HFF-Myc (cell line): Measurements from ENCODE around the gene MIX23.

Source experiments
- DNase-seq: peaks from one replicate; pipeline ENCODE4 v3.0.0-alpha.2; 2011; ENCODE audit warnings: low read depth; ENCODE audit errors: extremely low read depth
- H3K4me3 ChIP-seq: replicated peaks from 2 replicates; pipeline ENCODE4 v1.5.1; 2011; ENCODE audit warnings: low read depth, mild to moderate bottlenecking, control low read depth, low read length
- TF ChIP-seq, protein P1 (sequence below): IDR thresholded peaks from 2 replicates; pipeline ENCODE4 v1.5.1; 2012; ENCODE audit warnings: mild to moderate bottlenecking, low read depth, low read length, control low read depth; ENCODE audit errors: missing control alignments

The MIX23 gene

DNA sequence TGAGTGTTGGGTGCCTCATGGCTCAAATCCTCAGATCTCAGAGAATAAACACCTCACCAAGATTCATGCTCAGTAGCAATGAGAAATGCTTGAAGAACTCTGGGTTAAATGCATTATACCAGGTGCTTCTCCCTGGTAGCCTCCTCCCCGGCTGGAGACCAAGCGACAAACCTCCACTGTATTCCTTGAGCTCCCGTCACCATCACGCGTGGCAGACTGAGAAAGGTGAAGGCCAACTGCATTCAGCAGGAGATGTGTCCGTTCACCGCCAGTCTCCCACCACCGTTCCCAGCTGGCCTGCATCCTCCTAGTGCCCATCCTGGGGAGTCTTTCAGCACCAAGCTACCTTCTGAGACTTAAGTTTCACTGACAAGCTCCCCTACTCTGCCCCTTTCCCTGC lies 50.5 kb downstream of the MIX23 start:
- no peak for DNase-seq
- H3K4me3 ChIP-seq = no peak overlapping the region
- TF ChIP-seq, protein P1, sequence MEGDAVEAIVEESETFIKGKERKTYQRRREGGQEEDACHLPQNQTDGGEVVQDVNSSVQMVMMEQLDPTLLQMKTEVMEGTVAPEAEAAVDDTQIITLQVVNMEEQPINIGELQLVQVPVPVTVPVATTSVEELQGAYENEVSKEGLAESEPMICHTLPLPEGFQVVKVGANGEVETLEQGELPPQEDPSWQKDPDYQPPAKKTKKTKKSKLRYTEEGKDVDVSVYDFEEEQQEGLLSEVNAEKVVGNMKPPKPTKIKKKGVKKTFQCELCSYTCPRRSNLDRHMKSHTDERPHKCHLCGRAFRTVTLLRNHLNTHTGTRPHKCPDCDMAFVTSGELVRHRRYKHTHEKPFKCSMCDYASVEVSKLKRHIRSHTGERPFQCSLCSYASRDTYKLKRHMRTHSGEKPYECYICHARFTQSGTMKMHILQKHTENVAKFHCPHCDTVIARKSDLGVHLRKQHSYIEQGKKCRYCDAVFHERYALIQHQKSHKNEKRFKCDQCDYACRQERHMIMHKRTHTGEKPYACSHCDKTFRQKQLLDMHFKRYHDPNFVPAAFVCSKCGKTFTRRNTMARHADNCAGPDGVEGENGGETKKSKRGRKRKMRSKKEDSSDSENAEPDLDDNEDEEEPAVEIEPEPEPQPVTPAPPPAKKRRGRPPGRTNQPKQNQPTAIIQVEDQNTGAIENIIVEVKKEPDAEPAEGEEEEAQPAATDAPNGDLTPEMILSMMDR = no peak

DNA sequence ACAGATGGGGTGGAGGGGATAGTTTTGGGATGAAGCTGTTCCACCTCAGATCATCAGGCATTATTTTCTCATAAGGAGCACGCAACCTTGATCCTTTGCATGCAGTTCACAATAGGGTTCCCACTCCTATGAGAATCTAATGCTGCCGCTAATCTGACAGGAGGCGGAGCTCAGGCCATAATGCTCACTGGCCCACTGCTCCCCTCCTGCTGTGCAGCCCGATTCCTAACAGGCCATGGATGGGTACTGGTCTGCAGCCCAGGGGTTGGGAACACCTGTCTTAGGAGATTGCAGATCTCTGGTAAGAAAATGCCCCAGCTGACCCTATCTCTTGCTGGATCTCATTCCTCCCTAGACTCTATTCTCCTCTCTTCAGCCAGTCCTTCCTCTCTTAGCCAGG lies 51.1 kb downstream of the MIX23 start:
- H3K4me3 ChIP-seq = no peak overlapping the region
- TF ChIP-seq, protein P1 = no peak
- DNase-seq = no peak

DNA sequence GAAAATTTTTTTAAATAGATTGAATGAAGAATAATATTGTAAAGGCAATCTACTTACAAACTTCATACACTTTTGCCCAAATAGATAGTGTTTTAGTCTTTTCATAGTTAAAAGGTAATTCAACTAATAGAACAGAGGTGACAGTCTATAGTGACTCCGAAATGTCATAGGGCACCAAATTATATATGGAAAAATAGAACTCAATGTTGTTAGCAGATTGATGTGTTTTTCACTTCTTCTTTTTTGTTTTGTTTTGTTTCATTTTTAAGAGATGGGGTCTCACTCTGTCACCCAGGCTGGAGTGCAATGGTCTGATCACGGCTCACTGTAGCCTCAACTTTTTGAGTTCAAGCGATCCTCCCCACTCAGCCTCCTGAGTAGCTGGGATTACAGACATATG lies 57.3 kb downstream of the MIX23 start:
- DNase-seq = no peak
- no peak overlapping the region for H3K4me3 ChIP-seq

DNA sequence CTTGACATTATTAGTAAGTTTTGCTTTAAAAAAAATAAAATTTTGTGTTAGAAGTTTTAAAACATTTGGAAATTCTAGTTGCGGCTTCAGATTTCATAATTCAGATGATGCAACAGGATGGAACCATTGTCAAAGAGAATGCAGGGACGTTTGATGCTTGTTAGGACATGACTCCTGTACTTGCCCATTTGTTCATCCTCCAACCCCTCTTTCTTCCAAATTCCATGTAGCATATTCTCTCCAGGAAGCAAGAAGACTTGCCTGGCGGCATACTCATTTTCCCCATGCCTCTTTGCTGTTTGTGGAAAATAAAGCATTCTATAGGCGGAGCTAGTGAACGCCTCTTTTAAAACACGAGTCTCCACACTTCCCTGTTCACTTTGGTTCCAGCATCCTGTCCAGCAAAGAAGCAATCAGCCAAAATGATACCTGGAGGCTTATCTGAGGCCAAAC lies 58.1 kb downstream of the MIX23 start, which contains the start of gene CSTA:
Gene CSTA, plus strand, starts transcription at position 378 of the 453 bp plus-strand sequence. Its CDS starts 45 bp downstream, at position 423.
- TF ChIP-seq, protein P1 = no peak
- H3K4me3 ChIP-seq = no peak within 1 kb of the TSS
- DNase-seq = no peak

More for the DNA sequence above, 57.3 kb downstream of the MIX23 start:
- TF ChIP-seq, protein P1 = no peak

DNA sequence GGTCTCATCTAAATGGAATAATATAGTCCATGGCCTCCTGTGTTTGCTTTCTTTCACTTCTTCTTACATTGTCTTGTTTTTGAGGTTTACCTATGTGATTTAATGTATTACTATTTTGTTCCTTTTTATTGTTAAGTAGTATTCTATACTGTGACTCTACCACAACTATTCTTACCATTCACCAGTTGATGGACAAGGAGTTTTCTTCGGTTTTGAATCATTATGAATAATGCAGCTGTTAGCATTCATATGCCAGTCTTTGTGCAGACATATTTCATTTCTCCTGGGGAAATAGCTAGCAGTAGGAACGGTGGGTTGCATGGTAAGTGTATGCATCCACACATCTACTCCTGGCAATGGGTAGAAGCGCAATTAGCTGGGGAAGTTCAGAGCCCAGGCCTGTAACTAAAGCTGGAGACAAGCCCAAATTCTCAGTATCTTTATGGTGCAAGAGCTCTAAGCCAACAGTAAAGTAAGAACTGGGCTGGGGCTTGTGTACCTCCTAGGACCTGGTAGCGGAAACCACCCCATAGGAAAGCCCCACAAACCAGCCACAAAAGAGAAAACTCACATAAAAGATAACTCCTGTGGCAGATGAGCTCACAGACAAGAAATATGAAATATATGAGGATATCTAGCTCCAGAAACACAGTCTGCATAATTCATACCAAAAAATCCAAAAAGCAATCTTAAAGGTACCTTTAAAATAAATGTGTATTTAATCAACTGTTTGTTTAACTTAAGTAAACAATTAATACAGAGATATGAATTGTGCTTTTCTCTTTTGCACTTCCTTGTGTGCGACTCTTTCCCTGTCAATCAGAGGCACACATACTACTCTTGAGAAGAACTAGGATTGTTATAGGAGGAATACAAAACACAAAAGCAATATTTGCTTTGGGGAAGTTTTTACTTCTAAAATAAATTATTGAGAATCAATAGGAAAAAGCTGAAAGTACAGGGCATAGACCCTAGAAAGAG lies 60.6 kb downstream of the MIX23 start:
- TF ChIP-seq, protein P1 = no peak
- no peak overlapping the region for H3K4me3 ChIP-seq
- DNase-seq = no peak

DNA sequence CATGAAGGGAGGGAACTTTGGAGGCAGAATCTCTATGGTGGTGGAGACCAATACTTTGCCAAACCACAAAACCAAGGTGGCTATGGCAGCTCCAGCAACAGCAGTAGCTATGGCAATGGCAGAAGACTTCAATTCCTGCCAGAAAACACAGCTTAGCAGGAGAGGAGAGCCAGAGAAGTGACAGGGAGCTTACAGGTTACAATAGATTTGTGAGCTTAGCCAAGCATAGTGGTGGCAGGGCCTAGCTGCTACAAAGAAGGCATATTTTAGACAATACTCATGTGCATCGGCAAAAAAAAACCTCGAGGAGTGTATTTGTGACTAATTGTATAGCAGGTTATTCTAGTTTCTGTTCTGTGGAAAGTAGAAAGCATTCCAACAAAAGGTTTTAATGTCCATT lies 64.4 kb downstream of the MIX23 start:
- DNase-seq = no peak
- H3K4me3 ChIP-seq = no peak overlapping the region
- TF ChIP-seq, protein P1 = no peak

DNA sequence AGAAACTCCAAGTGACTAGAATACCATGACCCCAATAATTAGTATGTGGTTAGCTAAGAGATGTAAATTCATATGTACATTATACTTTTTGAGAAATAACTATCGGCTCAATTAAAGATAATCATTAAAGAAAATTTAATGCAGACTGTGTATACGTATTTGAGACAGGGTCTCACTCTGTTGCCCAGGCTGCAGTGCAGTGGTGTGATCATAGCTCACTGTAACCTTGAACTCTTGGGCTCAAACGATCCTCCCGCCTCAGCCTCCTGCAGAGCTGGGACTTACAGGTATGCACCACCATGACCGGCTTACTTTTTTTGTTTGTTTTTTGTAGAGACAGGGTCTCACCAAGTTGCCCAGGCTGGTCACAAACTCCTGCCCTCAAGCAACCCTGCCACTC lies 66.7 kb downstream of the MIX23 start:
- no peak for DNase-seq
- H3K4me3 ChIP-seq = no peak overlapping the region
- TF ChIP-seq, protein P1 = no peak
